Neural progenitor cell (in vitro differentiated cells): ENCODE data around the gene PIN4. TPM values are rescaled to one million over a fixed set of nuclear protein-coding genes. Genes with fewer than 3 reads are reported as not detected.

Source experiments
- DNase-seq: peaks from one replicate; pipeline ENCODE4 v3.0.0-alpha.2; 2016; ENCODE audit warnings: low spot score
- H2AFZ ChIP-seq: fragments of 200-600 bp; sonication (generic); replicated peaks from 2 replicates; pipeline ENCODE4 v1.6.1; 2016; ENCODE audit warnings: antibody characterized with exemption
- H3F3A ChIP-seq: fragments of 200-600 bp; sonication (generic); 2 replicates; pipeline ENCODE4 v1.6.1; 2016; ENCODE audit warnings: antibody characterized with exemption, low read depth
- H3K27ac ChIP-seq: fragments of 200-600 bp; sonication (generic); 2 replicates; pipeline ENCODE4 v1.5.1; 2016; ENCODE audit warnings: mild to moderate bottlenecking
- H3K27me3 ChIP-seq: fragments of 200-600 bp; sonication (generic); 2 replicates; pipeline ENCODE4 v1.6.1; 2016; ENCODE audit warnings: mild to moderate bottlenecking, moderate library complexity
- H3K36me3 ChIP-seq: fragments of 200-600 bp; sonication (generic); 2 replicates; pipeline ENCODE4 v1.5.1; 2016
- H3K4me1 ChIP-seq: fragments of 200-600 bp; sonication (generic); 2 replicates; pipeline ENCODE4 v1.6.1; 2016; ENCODE audit warnings: mixed run types
- H3K4me2 ChIP-seq: fragments of 200-600 bp; sonication (generic); 2 replicates; pipeline ENCODE4 v1.6.1; 2016
- H3K4me3 ChIP-seq: fragments of 200-600 bp; sonication (generic); 2 replicates; pipeline ENCODE4 v1.5.1; 2016
- H3K79me2 ChIP-seq: fragments of 200-600 bp; sonication (generic); 2 replicates; pipeline ENCODE4 v1.6.1; 2016; ENCODE audit warnings: low read depth
- H3K9ac ChIP-seq: fragments of 200-600 bp; sonication (generic); 2 replicates; pipeline ENCODE4 v1.6.1; 2016
- H3K9me3 ChIP-seq: fragments of 200-600 bp; sonication (generic); 2 replicates; pipeline ENCODE4 v1.5.1; 2016; ENCODE audit warnings: low read depth
- H4K20me1 ChIP-seq: fragments of 200-600 bp; sonication (generic); 2 replicates; pipeline ENCODE4 v1.6.1; 2016; ENCODE audit warnings: low read depth
- H3K27ac Mint-ChIP-seq: 3 replicates; pipeline ENCODE4 v1.8.0; 2021; ENCODE audit warnings: mixed read lengths
- H3K27me3 Mint-ChIP-seq: 2 replicates; pipeline ENCODE4 v1.8.0; 2022; ENCODE audit warnings: low read depth, mild to moderate bottlenecking, inconsistent platforms, moderate library complexity, mixed read lengths; ENCODE audit not compliant: insufficient read depth
- H3K36me3 Mint-ChIP-seq: 3 replicates; pipeline ENCODE4 v1.8.0; 2021; ENCODE audit warnings: mixed read lengths
- H3K4me1 Mint-ChIP-seq: 3 replicates; pipeline ENCODE4 v1.8.0; 2021; ENCODE audit warnings: mixed read lengths
- H3K4me3 Mint-ChIP-seq: 3 replicates; pipeline ENCODE4 v1.8.0; 2021; ENCODE audit warnings: mild to moderate bottlenecking, moderate library complexity, mixed read lengths
- H3K9me3 Mint-ChIP-seq: 3 replicates; pipeline ENCODE4 v1.8.0; 2020; ENCODE audit warnings: mixed read lengths
- EZH2 ChIP-seq: fragments of 200-600 bp; sonication (generic); IDR thresholded peaks from 2 replicates; pipeline ENCODE4 v1.6.1; 2017; ENCODE audit warnings: antibody characterized with exemption, mild to moderate bottlenecking, moderate library complexity
- EZH2phosphoT487 ChIP-seq: fragments of 200-600 bp; sonication (generic); IDR thresholded peaks from 2 replicates; pipeline ENCODE4 v1.6.1; 2017; ENCODE audit warnings: antibody characterized with exemption
- total RNA-seq: library from RNA; depleted of rRNA; stranded (reverse); fragments of >200 nt; gene quantifications from 2 replicates; pipeline ENCODE4 v1.2.3, GENCODE V29; 2015; ENCODE audit warnings: low replicate concordance
- TF ChIP-seq, protein P1 (sequence below): fragments of 200-600 bp; sonication (generic); IDR thresholded peaks from 2 replicates; pipeline ENCODE4 v1.5.1; 2017; ENCODE audit warnings: antibody characterized with exemption, mild to moderate bottlenecking

The PIN4 gene
- total RNA-seq, 1 donor from 2014 or later = 21.7 TPM

DNA sequence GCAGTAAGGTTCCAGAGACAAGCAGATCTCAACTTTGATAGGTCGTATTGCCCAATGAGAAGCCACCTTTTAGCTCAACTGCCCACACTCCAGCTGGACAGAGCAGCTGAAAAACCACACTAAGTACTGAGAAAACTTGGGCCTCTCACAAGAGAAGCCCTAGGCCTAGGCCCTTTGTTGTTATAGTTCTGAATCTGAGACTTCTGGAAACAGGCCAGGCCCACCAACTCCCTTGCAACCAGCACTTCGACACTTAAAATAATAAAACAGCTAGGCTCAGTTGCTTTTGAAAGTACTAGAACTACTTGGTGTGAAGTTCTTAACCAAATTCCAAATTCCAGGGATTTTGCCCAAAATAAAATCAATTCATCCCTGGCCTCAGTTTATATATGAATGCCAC, 36.4 kb upstream of the PIN4 start:
- Histone ChIP-seq H3K4me1 (peaks cover 11% of the 10 kb centered on the region), H2AFZ (no peak overlapping the region), H4K20me1 (no peaks in the 10 kb centered on the region), H3K27ac (no peak overlapping the region), H3K36me3 (no peaks in the 10 kb centered on the region), H3K27me3 (no peaks in the 10 kb centered on the region), H3F3A (no peaks in the 10 kb centered on the region), H3K79me2 (no peaks in the 10 kb centered on the region), H3K9ac (no peak overlapping the region), H3K4me3 (no peak overlapping the region), H3K9me3 (no peaks in the 10 kb centered on the region), H3K4me2 (no peak overlapping the region)
- H3K9me3 Mint-ChIP-seq = peaks cover 4% of the 10 kb centered on the region
- H3K36me3 Mint-ChIP-seq = peaks cover 7% of the 10 kb centered on the region
- no peak overlapping the region for H3K4me3 Mint-ChIP-seq
- TF ChIP-seq EZH2 = no peak
- TF ChIP-seq EZH2phosphoT487 = no peak
- TF ChIP-seq, protein P1, sequence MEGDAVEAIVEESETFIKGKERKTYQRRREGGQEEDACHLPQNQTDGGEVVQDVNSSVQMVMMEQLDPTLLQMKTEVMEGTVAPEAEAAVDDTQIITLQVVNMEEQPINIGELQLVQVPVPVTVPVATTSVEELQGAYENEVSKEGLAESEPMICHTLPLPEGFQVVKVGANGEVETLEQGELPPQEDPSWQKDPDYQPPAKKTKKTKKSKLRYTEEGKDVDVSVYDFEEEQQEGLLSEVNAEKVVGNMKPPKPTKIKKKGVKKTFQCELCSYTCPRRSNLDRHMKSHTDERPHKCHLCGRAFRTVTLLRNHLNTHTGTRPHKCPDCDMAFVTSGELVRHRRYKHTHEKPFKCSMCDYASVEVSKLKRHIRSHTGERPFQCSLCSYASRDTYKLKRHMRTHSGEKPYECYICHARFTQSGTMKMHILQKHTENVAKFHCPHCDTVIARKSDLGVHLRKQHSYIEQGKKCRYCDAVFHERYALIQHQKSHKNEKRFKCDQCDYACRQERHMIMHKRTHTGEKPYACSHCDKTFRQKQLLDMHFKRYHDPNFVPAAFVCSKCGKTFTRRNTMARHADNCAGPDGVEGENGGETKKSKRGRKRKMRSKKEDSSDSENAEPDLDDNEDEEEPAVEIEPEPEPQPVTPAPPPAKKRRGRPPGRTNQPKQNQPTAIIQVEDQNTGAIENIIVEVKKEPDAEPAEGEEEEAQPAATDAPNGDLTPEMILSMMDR = no peak
- H3K27me3 Mint-ChIP-seq = peaks cover 5% of the 10 kb centered on the region
- peaks cover 32% of the 10 kb centered on the region for H3K4me1 Mint-ChIP-seq
- H3K27ac Mint-ChIP-seq = peak overlapping the region; percentile 76
- no peak for DNase-seq

DNA sequence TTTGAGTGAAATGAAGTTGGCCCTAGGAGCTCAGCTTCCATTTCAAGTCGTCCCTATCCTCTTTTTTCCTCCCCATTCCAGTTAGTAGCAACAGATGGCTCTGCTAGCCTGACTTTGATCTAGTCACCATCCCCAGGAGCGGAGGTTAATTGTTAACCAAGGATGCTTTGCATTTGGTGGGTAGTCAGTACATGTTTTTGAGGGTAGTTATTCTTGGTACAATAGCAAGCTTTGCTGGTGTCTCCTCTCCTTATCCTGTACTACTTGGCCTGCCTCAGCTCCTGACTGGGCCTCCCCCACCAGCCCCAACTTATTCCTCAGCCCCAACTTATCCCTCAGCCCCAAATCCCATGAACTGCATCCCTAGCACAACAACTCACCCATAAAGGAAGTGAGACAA, 35.0 kb upstream of the PIN4 start:
- H2AFZ ChIP-seq = no peak overlapping the region
- no peak overlapping the region for H3K4me2 ChIP-seq
- peaks cover 5% of the 10 kb centered on the region for H3K27me3 Mint-ChIP-seq
- H3K27ac Mint-ChIP-seq = no peak overlapping the region
- no peaks in the 10 kb centered on the region for H3K36me3 ChIP-seq
- H3K27me3 ChIP-seq = no peaks in the 10 kb centered on the region
- H3K36me3 Mint-ChIP-seq = peaks cover 2% of the 10 kb centered on the region
- H3K9me3 ChIP-seq = no peaks in the 10 kb centered on the region
- no peak overlapping the region for H3K4me3 Mint-ChIP-seq
- no peak overlapping the region for H3K27ac ChIP-seq
- no peaks in the 10 kb centered on the region for H3K9me3 Mint-ChIP-seq
- H3K4me1 ChIP-seq = peaks cover 11% of the 10 kb centered on the region
- no peaks in the 10 kb centered on the region for H3K79me2 ChIP-seq
- H4K20me1 ChIP-seq = no peaks in the 10 kb centered on the region
- no peak for DNase-seq
- no peaks in the 10 kb centered on the region for H3F3A ChIP-seq
- H3K4me3 ChIP-seq = no peak overlapping the region
- no peak for TF ChIP-seq EZH2
- TF ChIP-seq EZH2phosphoT487 = no peak
- TF ChIP-seq, protein P1 = no peak
- H3K4me1 Mint-ChIP-seq = peaks cover 28% of the 10 kb centered on the region
- H3K9ac ChIP-seq = no peak overlapping the region

DNA sequence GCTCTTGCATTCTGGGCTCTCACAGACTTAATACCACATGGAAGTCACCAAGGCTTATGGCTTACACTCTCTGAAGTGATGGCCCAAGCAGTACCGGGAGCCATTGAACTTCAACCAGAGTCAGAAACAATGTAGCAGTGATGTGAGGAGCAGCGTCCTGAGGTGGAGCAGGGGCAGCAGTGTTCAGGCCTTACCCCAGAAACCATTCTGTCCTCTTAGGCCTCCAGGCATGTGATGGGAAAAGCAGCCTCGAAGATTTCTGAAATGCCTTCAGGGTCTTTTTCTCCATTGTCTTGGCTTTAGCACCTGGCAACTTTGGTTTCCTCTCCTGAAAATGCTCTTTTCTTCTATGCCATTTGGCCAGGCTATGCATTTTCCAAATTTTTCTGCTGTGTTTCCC, 22.8 kb upstream of the PIN4 start:
- Histone ChIP-seq H3K27me3 (no peaks in the 10 kb centered on the region), H3K27ac (no peak overlapping the region), H3K4me2 (no peak overlapping the region), H2AFZ (no peak overlapping the region), H3K36me3 (no peaks in the 10 kb centered on the region), H3K4me1 (no peaks in the 10 kb centered on the region), H4K20me1 (no peaks in the 10 kb centered on the region), H3K9me3 (no peaks in the 10 kb centered on the region), H3K4me3 (no peak overlapping the region), H3K79me2 (no peaks in the 10 kb centered on the region), H3K9ac (no peak overlapping the region), H3F3A (no peaks in the 10 kb centered on the region)
- Mint-ChIP-seq H3K27me3 (peaks cover 2% of the 10 kb centered on the region), H3K27ac (no peak overlapping the region), H3K4me1 (no peaks in the 10 kb centered on the region), H3K9me3 (peaks cover 32% of the 10 kb centered on the region), H3K4me3 (no peak overlapping the region), H3K36me3 (no peaks in the 10 kb centered on the region)
- DNase-seq = no peak
- TF ChIP-seq EZH2phosphoT487 (no peak), EZH2 (no peak)
- TF ChIP-seq, protein P1 = no peak
